DOHH2 (cell line): ENCODE measurements around the gene ZNF682.
"Not testable (repeated sequence)": the region's sequence is repeated elsewhere in the genome, so short reads cannot be mapped to it uniquely, and the experiment has no call there.

Experiments used
- H3F3A ChIP-seq: fragments of 200-600 bp; sonication (generic), shearing (Covaris generic); 2 replicates; pipeline ENCODE4 v1.6.0; 2016; ENCODE audit warnings: antibody characterized with exemption, mild to moderate bottlenecking; ENCODE audit not compliant: control insufficient read depth, insufficient read depth
- H3K27ac ChIP-seq: fragments of 200-600 bp; sonication (generic); 2 replicates; pipeline ENCODE4 v1.5.1; 2014; ENCODE audit warnings: low read depth, mild to moderate bottlenecking, low read length, moderate library complexity
- H3K27me3 ChIP-seq: fragments of 200-600 bp; sonication (generic); 2 replicates; pipeline ENCODE4 v1.6.1; 2014; ENCODE audit warnings: mild to moderate bottlenecking, low read length, mixed read lengths; ENCODE audit not compliant: control insufficient read depth
- H3K36me3 ChIP-seq: fragments of 200-600 bp; sonication (generic); 2 replicates; pipeline ENCODE4 v1.6.1; 2014; ENCODE audit warnings: mild to moderate bottlenecking, low read length, moderate library complexity, mixed read lengths; ENCODE audit not compliant: control insufficient read depth
- H3K4me1 ChIP-seq: fragments of 200-600 bp; sonication (generic); 2 replicates; pipeline ENCODE4 v1.6.1; 2014; ENCODE audit warnings: mild to moderate bottlenecking, low read length, mixed read lengths; ENCODE audit not compliant: control insufficient read depth
- H3K4me2 ChIP-seq: fragments of 200-600 bp; sonication (generic); 2 replicates; pipeline ENCODE4 v1.6.0; 2014; ENCODE audit warnings: mild to moderate bottlenecking, low read length, moderate library complexity
- H3K4me3 ChIP-seq: fragments of 200-600 bp; sonication (generic); 2 replicates; pipeline ENCODE4 v1.5.1; 2014; ENCODE audit warnings: mild to moderate bottlenecking, low read length, mixed read lengths
- H3K79me2 ChIP-seq: fragments of 200-600 bp; sonication (generic); 2 replicates; pipeline ENCODE4 v1.6.1; 2014; ENCODE audit warnings: mild to moderate bottlenecking, low read length, mixed read lengths; ENCODE audit not compliant: control insufficient read depth
- H3K9me2 ChIP-seq: fragments of 200-600 bp; sonication (generic); replicated peaks from 2 replicates; pipeline ENCODE4 v1.6.1; 2014; ENCODE audit warnings: mild to moderate bottlenecking, low read length, mixed read lengths; ENCODE audit not compliant: control insufficient read depth
- H3K9me3 ChIP-seq: fragments of 200-600 bp; sonication (generic); 2 replicates; pipeline ENCODE4 v1.6.1; 2014; ENCODE audit warnings: antibody characterized with exemption, low read length, mixed read lengths; ENCODE audit not compliant: control insufficient read depth, insufficient read depth
- H4K20me1 ChIP-seq: fragments of 200-600 bp; sonication (generic); 2 replicates; pipeline ENCODE4 v1.6.0; 2014; ENCODE audit warnings: low read depth, mild to moderate bottlenecking, antibody characterized with exemption, low read length, moderate library complexity; ENCODE audit not compliant: control insufficient read depth, insufficient read depth
- CTCF ChIP-seq: fragments of 200-600 bp; sonication (generic); IDR thresholded peaks from one replicate; pipeline ENCODE4 v1.5.1; 2014; ENCODE audit warnings: antibody characterized with exemption, mild to moderate bottlenecking, low read depth, low read length; ENCODE audit not compliant: poor library complexity, severe bottlenecking
- EZH2phosphoT487 ChIP-seq: fragments of 200-600 bp; sonication (generic); IDR thresholded peaks from 2 replicates; pipeline ENCODE4 v1.6.1; 2017; ENCODE audit warnings: borderline replicate concordance, mild to moderate bottlenecking, antibody characterized with exemption, low read length, moderate library complexity, mixed read lengths

The ZNF682 gene

GRCh38 chr19:20066861-20067260, 27.6 kb upstream of the ZNF682 start:
- no peaks in the 10 kb centered on the region for H3K79me2 ChIP-seq
- peaks cover 9% of the 10 kb centered on the region; the same call in 1 of the 2 replicates for H3K9me3 ChIP-seq
- H3K36me3 ChIP-seq = no peaks in the 10 kb centered on the region
- H3K4me2 ChIP-seq = no peak overlapping the region
- no peaks in the 10 kb centered on the region for H3F3A ChIP-seq
- no peaks in the 10 kb centered on the region for H3K9me2 ChIP-seq
- H3K4me1 ChIP-seq = no peaks in the 10 kb centered on the region
- TF ChIP-seq EZH2phosphoT487 (no peak), CTCF (no peak)
- no peak overlapping the region for H3K4me3 ChIP-seq
- no peaks in the 10 kb centered on the region for H3K27me3 ChIP-seq
- no peak overlapping the region for H3K27ac ChIP-seq
- no peaks in the 10 kb centered on the region for H4K20me1 ChIP-seq

- no peak for TF ChIP-seq EZH2phosphoT487
- no peak for TF ChIP-seq CTCF
- Histone ChIP-seq H3K4me1 (no peaks in the 10 kb centered on the region), H3K27me3 (no peaks in the 10 kb centered on the region), H3K4me3 (no peak overlapping the region), H3K4me2 (no peak overlapping the region), H3K79me2 (no peaks in the 10 kb centered on the region), H4K20me1 (no peaks in the 10 kb centered on the region), H3K9me2 (no peaks in the 10 kb centered on the region), H3F3A (no peaks in the 10 kb centered on the region), H3K36me3 (no peaks in the 10 kb centered on the region), H3K9me3 (no peaks in the 10 kb centered on the region), H3K27ac (no peak overlapping the region)
Measured at GRCh38 chr19:20060282-20060681, 21.0 kb upstream of the ZNF682 start.

- H3K79me2 ChIP-seq, H3K4me2 ChIP-seq, H3K36me3 ChIP-seq, H3K4me1 ChIP-seq, H3K9me3 ChIP-seq, H3F3A ChIP-seq, H3K27me3 ChIP-seq, H3K4me3 ChIP-seq, H3K27ac ChIP-seq, H3K9me2 ChIP-seq, H4K20me1 ChIP-seq: not testable (repeated sequence)
Measured at GRCh38 chr19:20058738-20059137, 19.4 kb upstream of the ZNF682 start.

- H3K79me2 ChIP-seq = no peaks in the 10 kb centered on the region
- H4K20me1 ChIP-seq = no peaks in the 10 kb centered on the region
- H3K4me1 ChIP-seq = peaks cover 14% of the 10 kb centered on the region
- no peaks in the 10 kb centered on the region for H3K36me3 ChIP-seq
- H3K4me2 ChIP-seq = peak overlapping the region; percentile 93
- TF ChIP-seq CTCF = no peak
- no peak for TF ChIP-seq EZH2phosphoT487
- H3K9me3 ChIP-seq = peaks cover 17% of the 10 kb centered on the region
- H3F3A ChIP-seq = no peaks in the 10 kb centered on the region
- no peaks in the 10 kb centered on the region for H3K27me3 ChIP-seq
- H3K27ac ChIP-seq = no peak overlapping the region
- no peaks in the 10 kb centered on the region for H3K9me2 ChIP-seq
- H3K4me3 ChIP-seq = peak overlapping the region; percentile 82
Measured at GRCh38 chr19:20051841-20052768, 12.8 kb upstream of the ZNF682 start.

GRCh38 chr19:20045742-20046141, 6.4 kb upstream of the ZNF682 start:
- H3K4me2 ChIP-seq, H3K27ac ChIP-seq, H3K36me3 ChIP-seq, H3K9me3 ChIP-seq, H3K27me3 ChIP-seq, H3K79me2 ChIP-seq, H3K4me3 ChIP-seq, H3K9me2 ChIP-seq, H3K4me1 ChIP-seq, H3F3A ChIP-seq, H4K20me1 ChIP-seq: not testable (repeated sequence)
